Measurements from ENCODE around the gene GPS1. TPM values are rescaled to one million over a fixed set of nuclear protein-coding genes. Genes with fewer than 3 reads are reported as not detected.

GPS1 gene
- total RNA-seq, 1 donor from 2014 or later: 94.7 TPM

DNA sequence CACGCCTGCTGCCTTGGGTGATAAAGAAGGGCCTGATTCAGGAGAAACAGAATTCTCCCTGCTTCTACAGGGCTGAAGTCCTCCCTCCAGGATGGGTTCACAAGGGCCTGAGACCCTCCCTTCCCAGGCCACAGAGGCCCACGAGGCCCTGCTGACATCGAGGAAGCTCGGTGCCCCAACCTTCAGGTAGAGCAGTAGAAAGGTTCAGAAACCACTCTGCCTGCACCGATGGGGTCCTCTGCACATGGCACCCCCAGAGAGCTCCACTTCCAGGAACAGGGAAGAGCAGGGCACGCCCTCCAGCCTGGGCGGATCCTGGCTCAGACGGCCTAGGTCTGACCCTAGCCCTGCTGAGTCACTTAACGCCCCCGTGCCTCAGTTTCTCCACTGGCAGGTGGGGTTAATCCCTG, 29.8 kb upstream of the GPS1 start:
- H3K9me3 Mint-ChIP-seq: no peaks in the 10 kb centered on the region
- DNase-seq (no peak), ATAC-seq (ENCODE audit: low read depth) (no peak)
- H3K27ac Mint-ChIP-seq: peak overlapping the region; percentile 35
- H3K4me3 Mint-ChIP-seq: peak overlapping the region; percentile 85
- POLR2A ChIA-PET: interaction anchor here (0.6 to 3.2 kb wide), 14 partner anchors 16 to 392 kb away, joined by 3 to 43 read pairs (median 4); partner anchors contain the start of genes ASPSCR1, DCXR, FASN and MCRIP1
- intact Hi-C loops (cut with micrococcal nuclease): loop anchor here (1.0 to 5.0 kb wide), 3 partner anchors 63 to 475 kb away; partner anchors contain the start of gene ARHGDIA
- peaks cover 22% of the 10 kb centered on the region for H3K4me1 Mint-ChIP-seq
- H3K36me3 Mint-ChIP-seq (ENCODE audit: low read depth): peaks cover 4% of the 10 kb centered on the region
- no peaks in the 10 kb centered on the region for H3K27me3 Mint-ChIP-seq
- CTCF ChIA-PET: interaction anchor here (0.7 to 5.9 kb wide), 4 partner anchors 13 to 62 kb away, joined by 3 to 59 read pairs (median 3); partner anchors contain the start of gene DCXR
- TF ChIP-seq CTCF (IDR thresholded peaks at IDR 0.05): no peak

DNA sequence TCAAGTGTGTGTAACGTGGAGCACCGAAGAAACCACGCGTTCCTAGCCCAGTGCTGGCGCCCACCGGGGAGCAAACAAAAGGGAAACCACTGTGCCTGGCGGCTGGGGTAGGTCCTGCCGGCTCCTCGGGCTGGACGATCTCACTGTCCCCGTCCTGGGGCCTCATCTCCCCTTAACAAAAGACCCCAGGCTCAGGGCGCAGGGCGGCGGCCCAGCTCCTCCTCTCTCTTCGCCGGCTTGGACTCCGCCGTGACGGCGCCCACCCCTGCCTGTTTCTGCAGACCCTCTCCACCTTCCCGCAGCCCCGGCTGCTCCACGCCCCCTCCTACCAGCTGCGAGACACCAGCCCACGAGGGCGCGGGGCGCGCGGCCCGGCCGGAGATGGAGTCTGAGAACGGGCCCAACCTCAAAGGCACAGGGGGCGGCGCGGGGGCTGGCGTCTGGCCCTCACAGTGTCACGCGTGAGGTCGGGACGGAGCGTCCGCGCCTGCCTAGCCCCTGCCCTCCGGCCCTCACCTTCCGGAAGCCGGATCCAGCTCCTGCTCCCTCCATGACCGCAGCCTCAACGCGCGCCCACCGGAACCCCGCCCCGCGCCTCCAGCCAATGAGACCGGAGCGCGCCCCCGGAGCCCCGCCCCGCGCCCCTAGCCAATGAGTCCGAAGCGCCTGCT, 29.3 kb upstream of the GPS1 start, which contains the start of gene CENPX:
Gene CENPX, minus strand, starts transcription at position 569 of the 671 bp plus-strand sequence. Its CDS starts 17 bp downstream, at position 552.
- no peak for DNase-seq
- no peak for TF ChIP-seq CTCF (IDR thresholded peaks at IDR 0.05)

GRCh38 chr17:82022981-82023446, 28.7 kb upstream of the GPS1 start, which contains the start of gene LRRC45:
LRRC45 (plus strand) TSS chr17:82023305; CDS start chr17:82023644, 339 bp downstream.
- peak; percentile 96 for ATAC-seq (ENCODE audit: low read depth)
- peak; percentile 97 for DNase-seq
- ChIA-PET POLR2A (interaction anchor here (0.6 to 3.2 kb wide), 18 partner anchors 12 to 426 kb away, joined by 3 to 43 read pairs (median 4); partner anchors contain the start of genes DCXR, GPS1, MCRIP1 and RFNG), CTCF (interaction anchor here (0.6 to 5.9 kb wide), 2 partner anchors 15 to 64 kb away, joined by 3 to 59 read pairs; partner anchors contain the start of gene DCXR)
- no peaks in the 10 kb centered on the region for H3K9me3 Mint-ChIP-seq
- peak within 1 kb of the TSS; percentile 85 for H3K4me3 Mint-ChIP-seq
- TF ChIP-seq CTCF (IDR thresholded peaks at IDR 0.05): no peak
- no peak within 1 kb of the TSS for H3K27ac Mint-ChIP-seq
- intact Hi-C loops (cut with micrococcal nuclease): loop anchor here (1.0 to 5.0 kb wide), 7 partner anchors 8 to 474 kb away; partner anchors contain the start of genes ARHGDIA, ASPSCR1, DCXR and FASN
- peaks cover 4% of the 10 kb centered on the region for H3K36me3 Mint-ChIP-seq (ENCODE audit: low read depth)
- H3K4me1 Mint-ChIP-seq: peaks cover 22% of the 10 kb centered on the region
- H3K27me3 Mint-ChIP-seq: no peaks in the 10 kb centered on the region

More for the DNA sequence above, 29.3 kb upstream of the GPS1 start, which contains the start of gene CENPX:
- peak within 1 kb of the TSS; percentile 85 for H3K4me3 Mint-ChIP-seq
- H3K27me3 Mint-ChIP-seq: no peaks in the 10 kb centered on the region
- H3K27ac Mint-ChIP-seq: peak within 1 kb of the TSS; percentile 35
- CTCF ChIA-PET: interaction anchor here (0.6 to 5.9 kb wide), 3 partner anchors 15 to 63 kb away, joined by 3 to 59 read pairs (median 3); partner anchors contain the start of gene DCXR
- peaks cover 4% of the 10 kb centered on the region for H3K36me3 Mint-ChIP-seq (ENCODE audit: low read depth)
- no peaks in the 10 kb centered on the region for H3K9me3 Mint-ChIP-seq
- ATAC-seq (ENCODE audit: low read depth): no peak
- intact Hi-C loops (cut with micrococcal nuclease): loop anchor here (5.0 kb wide), 2 partner anchors 150 to 475 kb away; partner anchors contain the start of gene ARHGDIA
- POLR2A ChIA-PET: interaction anchor here (0.5 to 3.2 kb wide), 23 partner anchors 13 to 427 kb away, joined by 3 to 43 read pairs (median 4); partner anchors contain the start of genes DCXR, GPS1, MCRIP1 and MRPL12
- H3K4me1 Mint-ChIP-seq: peaks cover 22% of the 10 kb centered on the region

DNA sequence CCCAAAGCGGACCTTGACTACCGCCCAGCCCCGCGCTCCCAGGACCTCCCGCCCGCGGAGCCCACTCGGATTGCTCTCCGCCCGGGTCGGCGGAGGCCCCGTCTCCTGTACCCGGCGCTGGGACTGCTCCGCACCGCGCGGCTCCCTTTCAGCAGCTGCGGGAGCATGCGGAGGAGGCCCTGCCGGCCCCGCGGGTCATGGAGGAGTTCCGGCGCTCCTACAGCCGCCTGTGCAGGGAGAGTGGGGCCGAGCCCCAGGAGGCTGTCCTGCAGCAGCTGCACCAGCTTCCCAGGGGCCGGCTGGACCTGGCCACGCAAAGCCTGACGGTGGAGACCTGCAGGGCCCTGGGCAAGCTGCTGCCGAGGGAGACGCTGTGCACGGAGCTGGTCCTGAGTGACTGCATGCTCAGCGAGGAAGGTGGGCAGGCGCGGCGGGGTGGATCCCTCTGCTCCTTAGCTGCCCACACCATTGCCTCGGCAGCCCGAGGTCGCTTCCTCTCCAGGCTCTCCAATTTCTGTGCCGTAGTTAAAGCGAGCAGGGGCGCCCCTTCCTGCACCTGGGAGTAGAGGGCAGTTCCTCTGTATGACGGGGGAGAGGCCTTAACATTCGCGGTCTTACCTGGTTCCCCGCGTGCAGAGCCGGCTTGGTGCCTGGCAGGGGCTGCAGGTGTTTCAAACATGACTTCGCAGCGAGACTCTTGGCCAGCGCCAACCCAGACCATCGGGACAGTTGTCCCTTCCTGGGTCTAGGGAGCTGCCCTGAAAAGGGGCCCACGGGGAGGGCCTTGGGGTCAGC, 28.1 kb upstream of the GPS1 start:
- Mint-ChIP-seq H3K4me3 (peak overlapping the region; percentile 76), H3K4me1 (peaks cover 22% of the 10 kb centered on the region), H3K36me3 (ENCODE audit: low read depth) (peaks cover 2% of the 10 kb centered on the region), H3K27me3 (no peaks in the 10 kb centered on the region), H3K27ac (no peak overlapping the region), H3K9me3 (no peaks in the 10 kb centered on the region)
- intact Hi-C loops (cut with micrococcal nuclease): loop anchor here (1.0 to 5.0 kb wide), 7 partner anchors 8 to 474 kb away; partner anchors contain the start of genes ARHGDIA, ASPSCR1, DCXR and FASN
- POLR2A ChIA-PET: interaction anchor here (0.6 to 3.2 kb wide), 14 partner anchors 12 to 426 kb away, joined by 3 to 43 read pairs (median 4); partner anchors contain the start of genes DCXR, GPS1, MCRIP1 and RFNG
- TF ChIP-seq CTCF (IDR thresholded peaks at IDR 0.05): no peak
- ATAC-seq (ENCODE audit: low read depth): no peak
- CTCF ChIA-PET: interaction anchor here (5.9 kb wide), 1 partner anchor 64 kb away, joined by 59 read pairs; no protein-coding TSS in a partner anchor
- DNase-seq: no peak

Data from activated B cell treated with CpG ODN at 0.5 μM for 24 hours (primary cell).